AG09319 (cell line): ENCODE data around the gene PCNT.

Experiments used
- DNase-seq: peaks from one replicate; pipeline ENCODE4 v3.0.0-alpha.2; 2010; ENCODE audit warnings: low read depth; ENCODE audit errors: extremely low read depth
- CTCF ChIP-seq: IDR thresholded peaks from 2 replicates; pipeline ENCODE4 v1.5.1; 2011; ENCODE audit warnings: low read depth, mild to moderate bottlenecking, inconsistent platforms, low read length, moderate library complexity

Gene PCNT

GRCh38 chr21:46323710-46324389, at the start of gene PCNT, which contains the start of gene C21orf58:
TSS of gene PCNT (plus strand) at chr21:46324156. CDS start at chr21:46324229, 73 bp downstream.
TSS of gene C21orf58 (minus strand) at chr21:46323870. CDS start at chr21:46322738, 1,132 bp downstream.
- TF ChIP-seq CTCF, result no peak
- peak; percentile 96 for DNase-seq

- no peak for TF ChIP-seq CTCF
- no peak for DNase-seq
Observed at GRCh38 chr21:46274797-46275390, 49.1 kb upstream of the PCNT start.

- no peak for DNase-seq
- no peak for TF ChIP-seq CTCF
Observed at GRCh38 chr21:46284077-46284644, 39.8 kb upstream of the PCNT start.

- DNase-seq, result no peak
- TF ChIP-seq CTCF, result no peak
Observed at GRCh38 chr21:46284733-46285132, 39.2 kb upstream of the PCNT start.

- no peak for DNase-seq
- TF ChIP-seq CTCF, result no peak
Observed at GRCh38 chr21:46285206-46285661, 38.7 kb upstream of the PCNT start, which contains the start of gene MCM3AP. TSS of gene MCM3AP (minus strand) at chr21:46285611. CDS start at chr21:46285286, 325 bp downstream.

GRCh38 chr21:46285761-46286647, 38.0 kb upstream of the PCNT start, which contains the start of gene YBEY:
TSS of gene YBEY (plus strand) at chr21:46286342. CDS start at chr21:46286914, 572 bp downstream.
- peak; percentile 70 for DNase-seq
- peak; percentile 38 for TF ChIP-seq CTCF
